ENCODE data around the gene LRRC3. TPM values are rescaled to one million over a fixed set of nuclear protein-coding genes. Genes with fewer than 3 reads are reported as not detected.

Gene LRRC3
- total RNA-seq, 1 donor from 2014 or later: 4.0 TPM

DNA sequence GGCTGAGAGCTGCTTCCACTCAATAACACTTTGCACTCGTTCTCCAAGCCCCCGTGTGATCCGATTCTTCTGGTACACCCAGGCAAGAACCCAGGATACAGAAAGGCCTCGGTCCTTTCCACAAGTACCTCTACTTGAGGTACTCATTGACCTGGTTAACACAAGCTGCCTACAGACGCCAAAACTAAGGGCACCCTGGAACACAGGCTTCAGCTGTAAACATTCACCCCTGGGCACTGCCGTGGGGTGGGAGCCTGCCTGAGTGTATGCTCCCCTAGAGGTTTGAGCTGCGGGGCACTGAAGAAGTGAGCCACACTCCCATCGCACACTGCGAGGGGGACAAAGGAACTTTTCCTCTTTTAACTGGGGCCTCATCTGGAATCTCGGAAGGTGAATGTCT lies 30.5 kb downstream of the LRRC3 start:
- Mint-ChIP-seq H3K4me1 (ENCODE audit: unreplicated experiment) (no peaks in the 10 kb centered on the region), H3K27ac (ENCODE audit: unreplicated experiment) (peak overlapping the region; percentile 10), H3K36me3 (ENCODE audit: unreplicated experiment) (no peaks in the 10 kb centered on the region), H3K27me3 (ENCODE audit: unreplicated experiment) (peaks cover 10% of the 10 kb centered on the region), H3K4me3 (ENCODE audit: unreplicated experiment) (peak overlapping the region; percentile 72), H3K9me3 (ENCODE audit: unreplicated experiment) (no peaks in the 10 kb centered on the region)
- TF ChIP-seq, protein P1, sequence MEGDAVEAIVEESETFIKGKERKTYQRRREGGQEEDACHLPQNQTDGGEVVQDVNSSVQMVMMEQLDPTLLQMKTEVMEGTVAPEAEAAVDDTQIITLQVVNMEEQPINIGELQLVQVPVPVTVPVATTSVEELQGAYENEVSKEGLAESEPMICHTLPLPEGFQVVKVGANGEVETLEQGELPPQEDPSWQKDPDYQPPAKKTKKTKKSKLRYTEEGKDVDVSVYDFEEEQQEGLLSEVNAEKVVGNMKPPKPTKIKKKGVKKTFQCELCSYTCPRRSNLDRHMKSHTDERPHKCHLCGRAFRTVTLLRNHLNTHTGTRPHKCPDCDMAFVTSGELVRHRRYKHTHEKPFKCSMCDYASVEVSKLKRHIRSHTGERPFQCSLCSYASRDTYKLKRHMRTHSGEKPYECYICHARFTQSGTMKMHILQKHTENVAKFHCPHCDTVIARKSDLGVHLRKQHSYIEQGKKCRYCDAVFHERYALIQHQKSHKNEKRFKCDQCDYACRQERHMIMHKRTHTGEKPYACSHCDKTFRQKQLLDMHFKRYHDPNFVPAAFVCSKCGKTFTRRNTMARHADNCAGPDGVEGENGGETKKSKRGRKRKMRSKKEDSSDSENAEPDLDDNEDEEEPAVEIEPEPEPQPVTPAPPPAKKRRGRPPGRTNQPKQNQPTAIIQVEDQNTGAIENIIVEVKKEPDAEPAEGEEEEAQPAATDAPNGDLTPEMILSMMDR (IDR thresholded peaks at IDR 0.05): no peak
- DNase-seq (ENCODE audit: extremely low spot score, unreplicated experiment): no peak

DNA sequence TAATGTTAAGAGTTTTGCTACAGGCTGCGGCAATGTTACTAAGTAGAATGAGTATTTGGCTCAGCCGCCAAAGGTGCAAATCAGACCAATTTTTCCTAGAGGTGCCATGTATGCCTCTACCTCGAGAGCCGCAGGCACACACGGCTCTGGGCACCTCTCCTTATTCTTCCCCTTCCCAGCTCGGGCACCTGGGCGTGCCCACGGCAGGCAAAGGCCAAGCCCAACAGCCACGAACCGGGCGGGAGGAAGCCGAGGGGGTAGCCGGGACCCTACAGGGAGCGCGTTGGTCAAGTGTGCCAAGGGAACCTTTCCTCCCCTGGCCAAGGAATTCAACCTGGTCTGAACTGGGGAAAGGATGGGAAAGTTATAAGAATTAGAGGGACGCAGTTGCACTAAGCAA lies 31.0 kb downstream of the LRRC3 start:
- peak overlapping the region; percentile 72 for H3K4me3 Mint-ChIP-seq (ENCODE audit: unreplicated experiment)
- H3K27me3 Mint-ChIP-seq (ENCODE audit: unreplicated experiment): peaks cover 10% of the 10 kb centered on the region
- no peaks in the 10 kb centered on the region for H3K9me3 Mint-ChIP-seq (ENCODE audit: unreplicated experiment)
- no peaks in the 10 kb centered on the region for H3K36me3 Mint-ChIP-seq (ENCODE audit: unreplicated experiment)
- no peaks in the 10 kb centered on the region for H3K4me1 Mint-ChIP-seq (ENCODE audit: unreplicated experiment)
- TF ChIP-seq, protein P1 (IDR thresholded peaks at IDR 0.05): no peak
- H3K27ac Mint-ChIP-seq (ENCODE audit: unreplicated experiment): no peak overlapping the region
- DNase-seq (ENCODE audit: extremely low spot score, unreplicated experiment): no peak

DNA sequence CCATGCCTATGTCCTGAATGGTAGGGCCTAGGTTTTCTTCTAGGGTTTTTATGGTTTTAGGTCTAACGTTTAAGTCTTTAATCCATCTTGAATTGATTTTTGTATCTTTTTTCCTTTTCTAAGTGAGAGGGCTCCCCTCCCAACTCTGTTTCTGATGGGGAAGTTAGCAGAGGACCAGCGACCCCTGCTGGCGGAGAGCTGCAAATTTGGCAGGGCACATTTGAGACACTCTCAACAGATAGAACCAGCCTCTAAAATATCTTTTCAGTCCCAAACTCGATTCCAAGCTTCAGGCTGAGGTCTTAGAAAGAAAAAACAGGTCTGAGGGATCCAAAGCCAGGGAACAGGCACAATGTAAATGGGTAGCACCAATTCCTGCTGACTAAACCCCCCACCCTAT lies 32.5 kb downstream of the LRRC3 start:
- DNase-seq (ENCODE audit: extremely low spot score, unreplicated experiment): no peak
- peaks cover 9% of the 10 kb centered on the region for H3K9me3 Mint-ChIP-seq (ENCODE audit: unreplicated experiment)
- peaks cover 3% of the 10 kb centered on the region for H3K36me3 Mint-ChIP-seq (ENCODE audit: unreplicated experiment)
- peaks cover 10% of the 10 kb centered on the region for H3K27me3 Mint-ChIP-seq (ENCODE audit: unreplicated experiment)
- H3K4me3 Mint-ChIP-seq (ENCODE audit: unreplicated experiment): no peak overlapping the region
- no peaks in the 10 kb centered on the region for H3K4me1 Mint-ChIP-seq (ENCODE audit: unreplicated experiment)
- H3K27ac Mint-ChIP-seq (ENCODE audit: unreplicated experiment): no peak overlapping the region
- TF ChIP-seq, protein P1 (IDR thresholded peaks at IDR 0.05): peak; percentile 54

DNA sequence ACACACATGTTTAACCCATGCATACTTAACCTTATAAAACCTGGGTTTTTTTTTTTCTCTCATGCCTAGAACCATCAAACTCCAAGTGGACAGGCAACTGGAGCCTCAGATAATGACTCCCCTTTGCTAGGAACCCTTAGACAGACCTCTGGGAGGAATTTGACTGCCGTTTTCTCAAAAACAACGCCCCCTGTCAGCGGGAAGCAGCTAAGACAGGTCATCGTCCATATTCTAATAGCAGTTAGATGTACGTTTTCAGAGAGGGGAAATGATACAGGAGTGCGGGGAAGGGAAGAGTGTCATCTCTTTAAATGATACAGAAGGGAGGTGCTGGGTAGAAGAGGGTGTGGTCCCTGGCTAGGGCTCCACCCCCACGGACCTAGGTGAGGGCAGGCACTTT lies 34.7 kb downstream of the LRRC3 start:
- DNase-seq (ENCODE audit: extremely low spot score, unreplicated experiment): no peak
- Mint-ChIP-seq H3K4me1 (ENCODE audit: unreplicated experiment) (no peaks in the 10 kb centered on the region), H3K36me3 (ENCODE audit: unreplicated experiment) (peaks cover 3% of the 10 kb centered on the region), H3K9me3 (ENCODE audit: unreplicated experiment) (peaks cover 14% of the 10 kb centered on the region), H3K27ac (ENCODE audit: unreplicated experiment) (no peak overlapping the region), H3K27me3 (ENCODE audit: unreplicated experiment) (peaks cover 7% of the 10 kb centered on the region), H3K4me3 (ENCODE audit: unreplicated experiment) (no peak overlapping the region)
- TF ChIP-seq, protein P1 (IDR thresholded peaks at IDR 0.05): no peak

DNA sequence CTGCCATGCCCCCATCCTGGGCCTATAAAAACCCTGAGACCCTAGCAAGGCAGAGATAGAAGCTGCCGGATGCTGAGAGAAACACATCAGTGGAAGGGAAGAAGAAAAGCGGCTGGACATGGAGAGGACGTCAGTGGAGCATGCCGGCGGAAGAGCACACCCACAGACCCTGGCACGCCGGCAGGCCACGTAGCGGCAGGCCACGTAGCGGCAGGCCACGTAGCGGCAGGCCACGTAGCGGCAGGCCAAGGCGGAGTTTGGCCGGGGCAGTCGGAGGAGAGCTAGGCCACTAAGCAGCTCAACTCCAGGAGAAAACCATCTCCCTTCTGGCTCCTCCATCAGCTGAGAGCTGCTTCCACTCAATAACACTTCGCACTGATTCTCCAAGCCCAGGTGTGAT lies 35.1 kb downstream of the LRRC3 start:
- TF ChIP-seq, protein P1 (IDR thresholded peaks at IDR 0.05): no peak
- Mint-ChIP-seq H3K27ac (ENCODE audit: unreplicated experiment) (no peak overlapping the region), H3K36me3 (ENCODE audit: unreplicated experiment) (peaks cover 3% of the 10 kb centered on the region), H3K4me1 (ENCODE audit: unreplicated experiment) (no peaks in the 10 kb centered on the region), H3K27me3 (ENCODE audit: unreplicated experiment) (peaks cover 7% of the 10 kb centered on the region), H3K4me3 (ENCODE audit: unreplicated experiment) (no peak overlapping the region), H3K9me3 (ENCODE audit: unreplicated experiment) (peaks cover 14% of the 10 kb centered on the region)
- no peak for DNase-seq (ENCODE audit: extremely low spot score, unreplicated experiment)
